DMS153 treated with DMSO at 0.1 percent for 48 hours (cell line): ENCODE measurements around the gene NNAT.
A peak's percentile ranks its signal among the peaks of the same experiment; 100 is the strongest.

Source experiments
- DNase-seq: peaks from one replicate; lab custom pipeline; 2025; ENCODE audit not compliant: unreplicated experiment; lab: John Stamatoyannopoulos, UW

The NNAT gene

GRCh38 chr20:37565134-37565811 is 44.2 kb downstream of the NNAT start:
- DNase-seq = no peak

GRCh38 chr20:37566590-37567330 is 45.7 kb downstream of the NNAT start:
- DNase-seq = no peak

- DNase-seq = no peak
Measured at GRCh38 chr20:37567331-37567665, 46.2 kb downstream of the NNAT start.

- DNase-seq = peak; percentile 17
Measured at GRCh38 chr20:37567671-37568588, 46.9 kb downstream of the NNAT start.

GRCh38 chr20:37570419-37570818 is 49.4 kb downstream of the NNAT start:
- DNase-seq = no peak

- no peak for DNase-seq
Measured at GRCh38 chr20:37571033-37571432, 50.0 kb downstream of the NNAT start.
